GM12878 (cell line): ENCODE data around the gene RCL1.

Experiments used
- CTCF ChIP-seq, 3 experiments: IDR thresholded peaks in 2 of 3; conservative IDR thresholded peaks in 1 of 3; 2 replicates each; pipeline ENCODE4 v1.5.1; 2011; ENCODE audit warnings: low read depth in 3 of 3, low read length in 3 of 3, mild to moderate bottlenecking in 3 of 3, control low read depth in 2 of 3, moderate library complexity in 2 of 3, inconsistent platforms in 1 of 3, mixed read lengths in 1 of 3; ENCODE audit not compliant: control insufficient read depth in 2 of 3, insufficient read depth in 1 of 3; ENCODE audit errors: extremely low read depth in 1 of 3
- EZH2 ChIP-seq: IDR thresholded peaks from 2 replicates; pipeline ENCODE4 v1.6.1; 2012; ENCODE audit warnings: low read depth, mild to moderate bottlenecking, control low read depth, inconsistent platforms, low read length, borderline replicate concordance; ENCODE audit not compliant: control insufficient read depth
- HDAC2 ChIP-seq: fragments of 200-600 bp; sonication (generic); IDR thresholded peaks from 2 replicates; pipeline ENCODE4 v1.6.1; 2017
- POLR2AphosphoS5 ChIP-seq: IDR thresholded peaks from 2 replicates; pipeline ENCODE4 v1.6.1; 2011; ENCODE audit warnings: mild to moderate bottlenecking, low read length, inconsistent platforms
- POU2F2 ChIP-seq: IDR thresholded peaks from 3 replicates; pipeline ENCODE4 v1.6.1; 2011; ENCODE audit warnings: low read depth, mild to moderate bottlenecking, low read length, borderline replicate concordance
- RAD21 ChIP-seq: IDR thresholded peaks from 2 replicates; pipeline ENCODE4 v1.6.1; 2011; ENCODE audit warnings: mild to moderate bottlenecking, low read depth, low read length, moderate library complexity; ENCODE audit not compliant: insufficient read depth
- SRF ChIP-seq, 2 experiments: IDR thresholded peaks; 2 replicates each; pipeline ENCODE4 v1.6.1; 2011; ENCODE audit warnings: low read depth in 2 of 2, low read length in 2 of 2, mild to moderate bottlenecking in 1 of 2, moderate library complexity in 1 of 2
- TBL1XR1 ChIP-seq: IDR thresholded peaks from 2 replicates; pipeline ENCODE4 v1.6.1; 2012; ENCODE audit warnings: low read depth, low read length, improper control_type of control experiment
- ZNF24 ChIP-seq: fragments of 450-650 bp; IDR thresholded peaks from 2 replicates; pipeline ENCODE4 v1.6.1; 2017; ENCODE audit warnings: antibody characterized with exemption, mild to moderate bottlenecking
- TF ChIP-seq, protein P1 (sequence below): IDR thresholded peaks from 2 replicates; pipeline ENCODE4 v1.6.1; 2012; ENCODE audit warnings: low read length, inconsistent platforms
- TF ChIP-seq, protein P2 (sequence below): fragments of 450-650 bp; IDR thresholded peaks from 2 replicates; pipeline ENCODE4 v1.6.1; 2017; ENCODE audit warnings: mild to moderate bottlenecking, moderate library complexity

DNA sequence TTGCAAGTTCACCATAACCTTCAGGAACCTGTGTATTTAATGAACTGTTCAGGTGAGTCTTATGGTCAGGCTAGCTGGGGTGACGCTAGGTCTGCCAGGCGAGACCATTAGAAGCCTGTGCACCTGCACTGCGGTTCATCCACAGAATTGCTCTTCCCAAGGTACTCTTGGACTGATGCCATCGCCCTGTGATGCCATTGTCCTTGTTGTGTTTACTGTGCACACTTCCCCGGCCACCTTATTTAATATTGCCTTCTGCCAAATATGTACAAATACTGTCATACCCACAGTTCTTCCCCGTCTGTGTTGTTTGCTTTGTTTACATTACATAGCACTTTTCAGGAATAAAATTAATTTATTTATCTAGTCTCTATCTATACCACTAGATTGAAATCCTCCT lies 66.3 kb downstream of the RCL1 start:
- TF ChIP-seq POLR2AphosphoS5 (no peak), HDAC2 (no peak), POU2F2 (no peak), EZH2 (no peak), RAD21 (no peak), SRF (IDR thresholded peaks at IDR 0.05; ENCODE audit: low read depth in 2 of 2, low read length in 2 of 2) (no peak), CTCF (IDR thresholded peaks at IDR 0.05 in 2 of 3, conservative IDR thresholded peaks at IDR 0.05 in 1 of 3; ENCODE audit: control insufficient read depth in 2 of 3, extremely low read depth in 1 of 3, insufficient read depth in 1 of 3, low read depth in 3 of 3, low read length in 3 of 3) (no peak), TBL1XR1 (no peak), ZNF24 (no peak)
- TF ChIP-seq, protein P1, sequence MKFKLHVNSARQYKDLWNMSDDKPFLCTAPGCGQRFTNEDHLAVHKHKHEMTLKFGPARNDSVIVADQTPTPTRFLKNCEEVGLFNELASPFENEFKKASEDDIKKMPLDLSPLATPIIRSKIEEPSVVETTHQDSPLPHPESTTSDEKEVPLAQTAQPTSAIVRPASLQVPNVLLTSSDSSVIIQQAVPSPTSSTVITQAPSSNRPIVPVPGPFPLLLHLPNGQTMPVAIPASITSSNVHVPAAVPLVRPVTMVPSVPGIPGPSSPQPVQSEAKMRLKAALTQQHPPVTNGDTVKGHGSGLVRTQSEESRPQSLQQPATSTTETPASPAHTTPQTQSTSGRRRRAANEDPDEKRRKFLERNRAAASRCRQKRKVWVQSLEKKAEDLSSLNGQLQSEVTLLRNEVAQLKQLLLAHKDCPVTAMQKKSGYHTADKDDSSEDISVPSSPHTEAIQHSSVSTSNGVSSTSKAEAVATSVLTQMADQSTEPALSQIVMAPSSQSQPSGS, result no peak
- TF ChIP-seq, protein P2, sequence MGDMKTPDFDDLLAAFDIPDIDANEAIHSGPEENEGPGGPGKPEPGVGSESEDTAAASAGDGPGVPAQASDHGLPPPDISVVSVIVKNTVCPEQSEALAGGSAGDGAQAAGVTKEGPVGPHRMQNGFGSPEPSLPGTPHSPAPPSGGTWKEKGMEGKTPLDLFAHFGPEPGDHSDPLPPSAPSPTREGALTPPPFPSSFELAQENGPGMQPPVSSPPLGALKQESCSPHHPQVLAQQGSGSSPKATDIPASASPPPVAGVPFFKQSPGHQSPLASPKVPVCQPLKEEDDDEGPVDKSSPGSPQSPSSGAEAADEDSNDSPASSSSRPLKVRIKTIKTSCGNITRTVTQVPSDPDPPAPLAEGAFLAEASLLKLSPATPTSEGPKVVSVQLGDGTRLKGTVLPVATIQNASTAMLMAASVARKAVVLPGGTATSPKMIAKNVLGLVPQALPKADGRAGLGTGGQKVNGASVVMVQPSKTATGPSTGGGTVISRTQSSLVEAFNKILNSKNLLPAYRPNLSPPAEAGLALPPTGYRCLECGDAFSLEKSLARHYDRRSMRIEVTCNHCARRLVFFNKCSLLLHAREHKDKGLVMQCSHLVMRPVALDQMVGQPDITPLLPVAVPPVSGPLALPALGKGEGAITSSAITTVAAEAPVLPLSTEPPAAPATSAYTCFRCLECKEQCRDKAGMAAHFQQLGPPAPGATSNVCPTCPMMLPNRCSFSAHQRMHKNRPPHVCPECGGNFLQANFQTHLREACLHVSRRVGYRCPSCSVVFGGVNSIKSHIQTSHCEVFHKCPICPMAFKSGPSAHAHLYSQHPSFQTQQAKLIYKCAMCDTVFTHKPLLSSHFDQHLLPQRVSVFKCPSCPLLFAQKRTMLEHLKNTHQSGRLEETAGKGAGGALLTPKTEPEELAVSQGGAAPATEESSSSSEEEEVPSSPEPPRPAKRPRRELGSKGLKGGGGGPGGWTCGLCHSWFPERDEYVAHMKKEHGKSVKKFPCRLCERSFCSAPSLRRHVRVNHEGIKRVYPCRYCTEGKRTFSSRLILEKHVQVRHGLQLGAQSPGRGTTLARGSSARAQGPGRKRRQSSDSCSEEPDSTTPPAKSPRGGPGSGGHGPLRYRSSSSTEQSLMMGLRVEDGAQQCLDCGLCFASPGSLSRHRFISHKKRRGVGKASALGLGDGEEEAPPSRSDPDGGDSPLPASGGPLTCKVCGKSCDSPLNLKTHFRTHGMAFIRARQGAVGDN, result no peak
